ENCODE results near the gene SMYD3.

DNA sequence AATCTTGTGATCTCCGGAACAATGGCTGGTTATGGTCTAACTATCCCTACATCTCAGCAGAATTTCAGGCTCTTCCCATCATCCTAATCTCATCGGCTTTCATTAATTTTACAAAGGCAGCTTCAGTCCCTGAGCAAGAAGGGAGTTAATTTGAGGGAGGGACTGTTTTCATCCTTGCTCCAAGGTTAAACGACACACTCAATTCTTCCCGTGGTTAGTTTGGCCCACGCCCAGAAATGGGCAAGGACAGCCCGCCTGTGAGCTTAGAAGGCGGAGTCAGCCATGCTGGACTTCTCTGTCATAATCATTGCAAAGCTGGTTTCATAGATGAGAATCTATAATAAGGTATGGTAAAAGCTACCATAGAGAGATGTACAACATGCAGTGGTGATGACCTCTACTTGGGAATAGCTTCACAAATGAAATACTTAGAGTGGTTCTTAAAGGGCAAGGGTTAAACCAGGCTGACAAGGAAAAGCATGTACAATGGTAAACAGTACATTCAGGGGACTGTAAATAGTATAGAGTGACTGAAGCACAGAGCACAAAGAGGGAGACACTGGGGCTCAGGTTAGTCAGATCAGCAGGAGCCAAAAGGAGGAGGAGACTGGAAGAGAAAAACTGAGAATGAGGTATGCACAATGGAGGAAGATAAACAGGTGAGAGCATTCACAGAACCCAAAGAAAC, 108.8 kb downstream of the SMYD3 start:
- TF ChIP-seq, protein P1, sequence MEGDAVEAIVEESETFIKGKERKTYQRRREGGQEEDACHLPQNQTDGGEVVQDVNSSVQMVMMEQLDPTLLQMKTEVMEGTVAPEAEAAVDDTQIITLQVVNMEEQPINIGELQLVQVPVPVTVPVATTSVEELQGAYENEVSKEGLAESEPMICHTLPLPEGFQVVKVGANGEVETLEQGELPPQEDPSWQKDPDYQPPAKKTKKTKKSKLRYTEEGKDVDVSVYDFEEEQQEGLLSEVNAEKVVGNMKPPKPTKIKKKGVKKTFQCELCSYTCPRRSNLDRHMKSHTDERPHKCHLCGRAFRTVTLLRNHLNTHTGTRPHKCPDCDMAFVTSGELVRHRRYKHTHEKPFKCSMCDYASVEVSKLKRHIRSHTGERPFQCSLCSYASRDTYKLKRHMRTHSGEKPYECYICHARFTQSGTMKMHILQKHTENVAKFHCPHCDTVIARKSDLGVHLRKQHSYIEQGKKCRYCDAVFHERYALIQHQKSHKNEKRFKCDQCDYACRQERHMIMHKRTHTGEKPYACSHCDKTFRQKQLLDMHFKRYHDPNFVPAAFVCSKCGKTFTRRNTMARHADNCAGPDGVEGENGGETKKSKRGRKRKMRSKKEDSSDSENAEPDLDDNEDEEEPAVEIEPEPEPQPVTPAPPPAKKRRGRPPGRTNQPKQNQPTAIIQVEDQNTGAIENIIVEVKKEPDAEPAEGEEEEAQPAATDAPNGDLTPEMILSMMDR (IDR thresholded peaks at IDR 0.05), result no peak
- TF ChIP-seq POLR2A (IDR thresholded peaks at IDR 0.05), result no peak

All from gastroesophageal sphincter (tissue), 3 donors.